GM15510 (cell line): ENCODE measurements around the gene ZBTB3.

ENCODE experiments used
- POLR2A ChIP-seq: IDR thresholded peaks from 3 replicates; pipeline ENCODE4 v1.6.1; 2011; ENCODE audit warnings: borderline replicate concordance; ENCODE audit not compliant: insufficient read length; ENCODE audit errors: extremely low read depth

ZBTB3 gene

DNA sequence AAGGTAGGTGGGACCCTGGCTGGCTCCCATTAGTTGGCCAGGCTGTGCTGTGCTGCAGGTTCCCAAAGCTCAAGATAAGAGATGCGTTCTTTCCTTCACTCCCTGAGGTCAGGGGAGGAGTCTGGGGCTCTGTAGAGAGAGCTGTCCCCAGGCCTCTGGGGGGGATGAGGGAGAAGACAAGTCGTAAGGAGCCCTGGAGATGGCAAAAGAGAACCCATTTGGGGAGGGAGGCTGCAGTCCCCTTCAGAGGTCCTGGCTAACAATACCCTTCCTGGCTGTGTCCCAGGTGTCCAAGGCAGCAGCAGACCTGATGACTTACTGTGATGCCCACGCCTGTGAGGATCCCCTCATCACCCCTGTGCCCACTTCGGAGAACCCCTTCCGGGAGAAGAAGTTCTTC is 45.6 kb downstream of the ZBTB3 start:
- no peak for TF ChIP-seq POLR2A

DNA sequence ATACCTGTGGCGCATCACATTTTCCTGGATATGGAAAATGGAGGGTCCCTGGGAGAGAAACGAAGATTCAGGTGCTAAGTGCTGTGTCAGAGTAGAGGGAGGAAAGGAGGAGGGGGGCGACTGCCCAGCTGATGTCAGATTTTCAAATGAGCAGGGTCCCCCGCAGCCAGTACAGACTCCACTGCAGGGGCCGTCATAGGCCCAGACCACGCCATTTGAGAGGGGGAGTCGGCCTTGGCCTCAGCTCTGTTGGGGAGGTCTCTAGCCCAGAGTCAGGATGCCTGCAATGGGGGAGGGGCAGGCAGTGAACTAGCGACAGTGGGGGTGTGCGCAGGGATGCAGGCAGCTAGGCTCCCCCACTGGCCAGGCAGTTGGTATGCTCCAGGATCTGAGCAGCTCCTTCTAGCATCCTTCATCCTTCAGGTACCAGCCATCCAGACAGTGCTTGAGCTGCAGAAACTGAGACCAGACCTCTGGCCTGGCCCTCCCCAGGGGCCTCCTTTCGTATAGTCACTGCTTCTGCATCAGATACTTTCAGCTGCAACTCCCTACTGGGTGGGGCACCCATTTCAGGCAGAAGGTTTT is 46.6 kb downstream of the ZBTB3 start, which contains the start of the genes BSCL2 and GNG3:
Gene BSCL2, minus strand, starts transcription at position 148 of the 585 bp plus-strand sequence. CDS start 229 bp downstream, outside the sequence.
Gene GNG3, plus strand, starts transcription at position 400 of the 585 bp plus-strand sequence. CDS start 620 bp downstream, outside the sequence.
- TF ChIP-seq POLR2A, result no peak

DNA sequence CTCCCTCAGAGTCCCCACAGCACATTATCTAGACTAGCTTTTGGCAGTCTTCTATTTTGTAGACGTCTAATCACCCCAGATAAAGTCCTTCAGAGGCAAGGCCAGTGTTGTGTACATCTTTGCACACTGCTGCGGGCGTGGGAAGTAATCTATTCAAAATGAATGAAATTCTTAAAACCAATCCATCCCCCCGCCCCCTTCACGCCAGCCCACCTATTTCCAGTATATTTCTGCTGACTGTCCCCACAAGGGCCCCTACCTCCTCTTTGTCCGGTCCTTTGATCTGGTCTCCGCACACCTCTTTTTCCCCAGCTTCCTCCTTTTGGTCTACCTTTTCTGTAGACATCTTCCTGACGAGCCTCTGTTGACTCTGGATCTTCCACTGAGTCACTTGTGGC is 47.1 kb downstream of the ZBTB3 start:
- no peak for TF ChIP-seq POLR2A

DNA sequence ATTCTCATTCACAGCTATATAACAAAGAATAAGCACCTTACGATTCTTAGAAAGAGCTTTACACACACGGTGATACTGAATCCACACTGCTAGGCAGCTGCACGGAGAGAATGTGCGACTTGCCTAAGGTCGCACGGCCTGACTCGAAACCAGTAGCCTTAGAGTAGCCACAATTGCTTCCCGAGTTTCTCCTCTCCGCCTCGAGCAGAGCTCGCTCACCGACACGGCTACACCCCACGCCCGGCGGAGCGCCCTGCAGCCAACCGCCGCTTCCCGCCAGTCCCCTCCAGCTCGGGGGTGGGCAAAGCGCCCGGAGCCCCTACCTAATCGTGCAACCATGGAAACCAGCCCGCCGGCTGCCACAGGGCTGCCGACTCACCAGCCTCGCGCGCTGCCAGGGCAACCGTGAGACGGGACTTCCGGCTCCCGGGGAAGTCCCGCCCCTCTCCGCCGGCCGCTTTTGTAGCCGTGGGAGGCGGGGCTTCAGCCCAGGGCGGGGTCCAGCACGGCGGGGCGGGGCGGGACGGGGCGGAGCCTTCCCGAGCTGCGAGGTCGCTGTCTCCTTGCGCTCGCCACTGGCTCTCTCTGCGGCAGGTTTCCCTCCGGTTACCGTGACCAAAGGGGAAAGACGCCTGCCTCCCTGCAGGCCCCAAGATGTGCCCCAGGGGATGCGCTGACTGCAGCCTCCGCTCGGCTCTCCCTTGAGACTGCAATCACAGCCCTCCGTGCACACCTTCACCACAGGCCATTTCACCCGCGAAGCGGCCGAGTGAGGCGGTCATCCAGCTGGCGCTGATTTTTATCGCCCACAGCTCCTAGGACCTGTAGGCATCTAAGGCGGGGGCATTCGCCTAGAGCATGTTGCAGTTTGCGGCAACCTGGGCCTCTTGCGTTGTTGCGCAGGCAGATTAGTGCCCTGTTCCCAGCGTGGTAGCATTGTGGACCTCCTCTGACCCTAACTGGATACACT is 47.8 kb downstream of the ZBTB3 start:
- peak; percentile 60 for TF ChIP-seq POLR2A

DNA sequence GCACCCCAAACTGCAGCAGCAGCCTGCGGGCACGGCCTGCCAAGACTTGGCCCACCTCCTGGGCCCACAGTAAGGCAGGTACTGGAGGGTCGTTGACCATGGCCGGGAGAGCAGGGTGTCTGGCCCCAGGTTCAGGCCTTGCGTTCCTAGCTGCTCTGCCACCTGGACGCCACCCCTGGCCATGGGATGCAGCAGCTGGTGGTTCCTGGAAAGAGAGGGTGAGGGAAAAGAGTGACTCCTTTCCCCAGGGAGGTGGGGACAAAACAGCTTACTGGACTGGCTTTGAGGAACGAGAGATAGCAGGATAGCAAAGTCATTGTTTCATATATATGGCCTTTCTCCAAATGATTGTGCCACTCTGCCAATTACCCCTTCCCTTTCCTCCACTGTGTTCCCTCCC is 48.5 kb downstream of the ZBTB3 start:
- no peak for TF ChIP-seq POLR2A

DNA sequence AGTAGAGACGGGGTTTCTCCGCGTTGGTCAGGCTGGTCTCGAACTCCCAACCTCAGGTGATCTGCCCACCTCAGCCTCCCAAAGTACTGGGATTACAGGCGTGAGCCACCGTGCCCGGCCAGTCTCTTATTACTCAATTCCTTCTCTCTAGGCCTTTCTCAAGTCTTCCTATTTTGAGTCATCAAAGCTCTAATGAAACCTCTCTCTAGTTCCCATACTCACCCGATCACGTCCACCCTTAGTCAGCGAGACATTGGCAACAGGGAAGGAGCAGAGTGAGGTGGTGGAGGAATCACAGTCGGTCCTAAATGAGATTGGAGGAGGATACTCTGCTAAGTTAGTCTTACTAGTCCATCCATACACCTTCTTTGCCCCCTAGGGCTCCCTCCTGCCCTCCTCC is 51.7 kb downstream of the ZBTB3 start:
- no peak for TF ChIP-seq POLR2A
